ENCODE results near the gene VMP1. TPM values are rescaled to one million over a fixed set of nuclear protein-coding genes. Genes with fewer than 3 reads are reported as not detected.
A peak's percentile ranks its signal among the peaks of the same experiment; 100 is the strongest.

The VMP1 gene
- total RNA-seq, 1 donor from 2014 or later = 314 TPM

- Mint-ChIP-seq H3K4me3 (ENCODE audit: unreplicated experiment) (peak overlapping the region; percentile 96), H3K36me3 (ENCODE audit: low read depth, unreplicated experiment) (peaks cover 5% of the 10 kb centered on the region), H3K27ac (ENCODE audit: unreplicated experiment) (peak overlapping the region; percentile 98), H3K9me3 (ENCODE audit: unreplicated experiment) (peaks cover 2% of the 10 kb centered on the region), H3K4me1 (ENCODE audit: low read depth, unreplicated experiment) (peaks cover 18% of the 10 kb centered on the region), H3K27me3 (ENCODE audit: low read depth, unreplicated experiment) (no peaks in the 10 kb centered on the region)
- Histone ChIP-seq H3K79me2 (ENCODE audit: insufficient read depth, low read length) (peaks cover 97% of the 10 kb centered on the region), H3K9ac (ENCODE audit: low read length) (peak overlapping the region; percentile 99), H3K4me2 (ENCODE audit: low read length) (peak overlapping the region; percentile 93), H3K36me3 (ENCODE audit: insufficient read depth, low read length) (no peaks in the 10 kb centered on the region), H3K27me3 (ENCODE audit: insufficient read depth, low read length) (no peaks in the 10 kb centered on the region), H3K4me1 (ENCODE audit: insufficient read depth, low read length) (no peaks in the 10 kb centered on the region), H3K4me3 (ENCODE audit: insufficient read depth, low read depth, low read length) (peak overlapping the region; percentile 98), H3K27ac (ENCODE audit: low read depth, low read length) (peak overlapping the region; percentile 97), H2AFZ (ENCODE audit: low read depth, low read length) (peak overlapping the region; percentile 73), H4K20me1 (ENCODE audit: insufficient read depth, low read length) (peaks cover 79% of the 10 kb centered on the region), H3K9me3 (ENCODE audit: insufficient read depth, low read depth, low read length) (no peaks in the 10 kb centered on the region)
- FAIRE-seq (no peak), DNase-seq (ENCODE audit: low read depth) (no peak)
- no peak for TF ChIP-seq EZH2 (IDR thresholded peaks at IDR 0.05; ENCODE audit: insufficient read depth, low read length)
- TF ChIP-seq, protein P1, sequence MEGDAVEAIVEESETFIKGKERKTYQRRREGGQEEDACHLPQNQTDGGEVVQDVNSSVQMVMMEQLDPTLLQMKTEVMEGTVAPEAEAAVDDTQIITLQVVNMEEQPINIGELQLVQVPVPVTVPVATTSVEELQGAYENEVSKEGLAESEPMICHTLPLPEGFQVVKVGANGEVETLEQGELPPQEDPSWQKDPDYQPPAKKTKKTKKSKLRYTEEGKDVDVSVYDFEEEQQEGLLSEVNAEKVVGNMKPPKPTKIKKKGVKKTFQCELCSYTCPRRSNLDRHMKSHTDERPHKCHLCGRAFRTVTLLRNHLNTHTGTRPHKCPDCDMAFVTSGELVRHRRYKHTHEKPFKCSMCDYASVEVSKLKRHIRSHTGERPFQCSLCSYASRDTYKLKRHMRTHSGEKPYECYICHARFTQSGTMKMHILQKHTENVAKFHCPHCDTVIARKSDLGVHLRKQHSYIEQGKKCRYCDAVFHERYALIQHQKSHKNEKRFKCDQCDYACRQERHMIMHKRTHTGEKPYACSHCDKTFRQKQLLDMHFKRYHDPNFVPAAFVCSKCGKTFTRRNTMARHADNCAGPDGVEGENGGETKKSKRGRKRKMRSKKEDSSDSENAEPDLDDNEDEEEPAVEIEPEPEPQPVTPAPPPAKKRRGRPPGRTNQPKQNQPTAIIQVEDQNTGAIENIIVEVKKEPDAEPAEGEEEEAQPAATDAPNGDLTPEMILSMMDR (IDR thresholded peaks at IDR 0.05; ENCODE audit: insufficient read depth, low read depth, low read length) = no peak
Measured at GRCh38 chr17:59707971-59708430, 547 bp downstream of the VMP1 start.

DNA sequence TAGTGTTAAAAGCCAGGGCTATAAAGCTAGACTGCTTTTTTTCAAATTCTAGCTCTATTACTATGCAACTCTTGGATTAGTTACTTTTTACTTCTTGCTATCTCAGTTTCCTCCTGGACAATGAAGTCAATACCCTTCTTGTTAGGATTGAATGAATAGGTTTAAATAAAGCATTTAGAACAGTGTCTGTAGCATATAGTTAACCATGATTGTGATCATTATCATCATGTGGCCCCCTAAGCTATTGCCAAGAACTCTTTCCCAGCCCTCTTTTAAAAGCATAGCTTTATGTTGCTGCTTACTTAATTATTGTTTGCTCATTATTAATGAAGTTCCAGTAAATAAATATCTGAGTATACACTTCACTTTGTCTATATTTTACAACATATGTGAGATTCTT is 4.5 kb downstream of the VMP1 start:
- Histone ChIP-seq H3K27me3 (ENCODE audit: insufficient read depth, low read length) (no peaks in the 10 kb centered on the region), H3K36me3 (ENCODE audit: insufficient read depth, low read length) (no peaks in the 10 kb centered on the region), H3K79me2 (ENCODE audit: insufficient read depth, low read length) (peaks cover 97% of the 10 kb centered on the region)

GRCh38 chr17:59712862-59713261 is 5.4 kb downstream of the VMP1 start:
- TF ChIP-seq EZH2 (IDR thresholded peaks at IDR 0.05; ENCODE audit: insufficient read depth, low read length) = no peak
- TF ChIP-seq, protein P1 (IDR thresholded peaks at IDR 0.05; ENCODE audit: insufficient read depth, low read depth, low read length) = no peak
- Histone ChIP-seq H3K27me3 (ENCODE audit: insufficient read depth, low read length) (no peaks in the 10 kb centered on the region), H3K79me2 (ENCODE audit: insufficient read depth, low read length) (peaks cover 99% of the 10 kb centered on the region), H3K4me2 (ENCODE audit: low read length) (no peak overlapping the region), H3K27ac (ENCODE audit: low read depth, low read length) (no peak overlapping the region), H4K20me1 (ENCODE audit: insufficient read depth, low read length) (peaks cover 83% of the 10 kb centered on the region), H3K4me1 (ENCODE audit: insufficient read depth, low read length) (no peaks in the 10 kb centered on the region), H3K9me3 (ENCODE audit: insufficient read depth, low read depth, low read length) (no peaks in the 10 kb centered on the region), H2AFZ (ENCODE audit: low read depth, low read length) (no peak overlapping the region), H3K36me3 (ENCODE audit: insufficient read depth, low read length) (no peaks in the 10 kb centered on the region), H3K9ac (ENCODE audit: low read length) (no peak overlapping the region), H3K4me3 (ENCODE audit: insufficient read depth, low read depth, low read length) (no peak overlapping the region)
- Mint-ChIP-seq H3K27me3 (ENCODE audit: low read depth, unreplicated experiment) (no peaks in the 10 kb centered on the region), H3K4me1 (ENCODE audit: low read depth, unreplicated experiment) (peaks cover 18% of the 10 kb centered on the region), H3K9me3 (ENCODE audit: unreplicated experiment) (peaks cover 2% of the 10 kb centered on the region), H3K4me3 (ENCODE audit: unreplicated experiment) (no peak overlapping the region), H3K27ac (ENCODE audit: unreplicated experiment) (no peak overlapping the region), H3K36me3 (ENCODE audit: low read depth, unreplicated experiment) (no peaks in the 10 kb centered on the region)
- DNase-seq (ENCODE audit: low read depth) = no peak
- no peak for FAIRE-seq

More for the DNA sequence above, 4.5 kb downstream of the VMP1 start:
- no peaks in the 10 kb centered on the region for H3K9me3 ChIP-seq (ENCODE audit: insufficient read depth, low read depth, low read length)
- Mint-ChIP-seq H3K4me1 (ENCODE audit: low read depth, unreplicated experiment) (peaks cover 18% of the 10 kb centered on the region), H3K36me3 (ENCODE audit: low read depth, unreplicated experiment) (no peaks in the 10 kb centered on the region), H3K27ac (ENCODE audit: unreplicated experiment) (no peak overlapping the region), H3K27me3 (ENCODE audit: low read depth, unreplicated experiment) (no peaks in the 10 kb centered on the region), H3K4me3 (ENCODE audit: unreplicated experiment) (no peak overlapping the region), H3K9me3 (ENCODE audit: unreplicated experiment) (peaks cover 2% of the 10 kb centered on the region)
- DNase-seq (ENCODE audit: low read depth) (no peak), FAIRE-seq (no peak)
- H3K27ac ChIP-seq (ENCODE audit: low read depth, low read length) = no peak overlapping the region
- H2AFZ ChIP-seq (ENCODE audit: low read depth, low read length) = no peak overlapping the region
- no peaks in the 10 kb centered on the region for H3K4me1 ChIP-seq (ENCODE audit: insufficient read depth, low read length)
- no peak for TF ChIP-seq EZH2 (IDR thresholded peaks at IDR 0.05; ENCODE audit: insufficient read depth, low read length)
- TF ChIP-seq, protein P1 (IDR thresholded peaks at IDR 0.05; ENCODE audit: insufficient read depth, low read depth, low read length) = no peak
- H4K20me1 ChIP-seq (ENCODE audit: insufficient read depth, low read length) = peaks cover 77% of the 10 kb centered on the region
- H3K4me2 ChIP-seq (ENCODE audit: low read length) = no peak overlapping the region
- H3K9ac ChIP-seq (ENCODE audit: low read length) = no peak overlapping the region
- H3K4me3 ChIP-seq (ENCODE audit: insufficient read depth, low read depth, low read length) = no peak overlapping the region
